ENCODE data around the gene NOTCH1. TPM values are rescaled to one million over a fixed set of nuclear protein-coding genes. Genes with fewer than 3 reads are reported as not detected.
"Not testable (repeated sequence)": the region's sequence is repeated elsewhere in the genome, so short reads cannot be mapped to it uniquely, and the experiment has no call there.

NOTCH1 gene
- polyA plus RNA-seq, 1 donor from 2014 or later, result 0.15 TPM

DNA sequence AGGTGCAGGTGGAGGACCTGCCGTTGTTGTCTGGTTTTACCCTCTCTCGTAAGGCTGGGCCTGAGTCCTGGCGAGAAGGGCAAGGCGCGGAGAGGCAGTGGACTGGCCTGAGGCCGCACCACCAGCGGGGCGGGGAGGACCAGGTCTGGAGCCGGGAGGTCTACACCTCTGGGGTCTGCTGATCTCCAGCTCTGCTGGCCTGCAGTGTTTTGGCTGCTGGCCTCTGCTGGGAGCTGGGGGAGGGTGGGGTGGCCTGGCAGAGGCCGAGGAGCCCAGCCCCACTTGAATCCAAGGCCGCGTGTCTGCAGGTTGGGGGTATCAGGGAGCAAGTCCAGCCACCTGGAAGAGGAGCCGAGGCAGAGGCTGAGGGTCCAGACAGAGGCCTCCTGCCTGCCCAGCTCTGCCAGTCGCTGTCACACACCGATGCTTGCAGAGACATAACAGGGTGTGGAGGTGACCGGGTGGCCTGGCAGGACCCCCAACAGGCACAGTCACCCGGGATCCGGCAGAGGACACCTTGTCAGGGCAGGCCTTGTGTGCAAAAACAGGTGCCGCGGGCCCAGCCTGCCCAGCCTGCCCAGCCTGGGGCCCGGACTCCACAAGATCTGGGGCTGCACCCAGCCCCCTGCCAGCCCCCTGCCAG lies 29.9 kb upstream of the NOTCH1 start:
- Histone ChIP-seq H3K4me2 (ENCODE audit: low read length) (no peak overlapping the region), H3K4me3 (ENCODE audit: low read length) (no peak overlapping the region), H3K9ac (ENCODE audit: low read length) (no peak overlapping the region), H3K79me2 (replicated peaks; ENCODE audit: insufficient read depth, low read length) (no peaks in the 10 kb centered on the region), H3F3A (ENCODE audit: insufficient read depth, low read length, poor library complexity, severe bottlenecking) (no peaks in the 10 kb centered on the region), H2AFZ (ENCODE audit: low read depth, low read length) (no peak overlapping the region), H3K27me3 (ENCODE audit: insufficient read depth, low read depth, low read length) (no peaks in the 10 kb centered on the region), H3K9me2 (ENCODE audit: insufficient read depth, low read length) (no peaks in the 10 kb centered on the region), H3K9me3 (ENCODE audit: low read length) (no peaks in the 10 kb centered on the region), H4K20me1 (ENCODE audit: insufficient read depth) (no peaks in the 10 kb centered on the region), H3K27ac (ENCODE audit: low read length) (no peak overlapping the region), H3K36me3 (ENCODE audit: insufficient read depth, low read length) (no peaks in the 10 kb centered on the region)
- TF ChIP-seq, protein P1, sequence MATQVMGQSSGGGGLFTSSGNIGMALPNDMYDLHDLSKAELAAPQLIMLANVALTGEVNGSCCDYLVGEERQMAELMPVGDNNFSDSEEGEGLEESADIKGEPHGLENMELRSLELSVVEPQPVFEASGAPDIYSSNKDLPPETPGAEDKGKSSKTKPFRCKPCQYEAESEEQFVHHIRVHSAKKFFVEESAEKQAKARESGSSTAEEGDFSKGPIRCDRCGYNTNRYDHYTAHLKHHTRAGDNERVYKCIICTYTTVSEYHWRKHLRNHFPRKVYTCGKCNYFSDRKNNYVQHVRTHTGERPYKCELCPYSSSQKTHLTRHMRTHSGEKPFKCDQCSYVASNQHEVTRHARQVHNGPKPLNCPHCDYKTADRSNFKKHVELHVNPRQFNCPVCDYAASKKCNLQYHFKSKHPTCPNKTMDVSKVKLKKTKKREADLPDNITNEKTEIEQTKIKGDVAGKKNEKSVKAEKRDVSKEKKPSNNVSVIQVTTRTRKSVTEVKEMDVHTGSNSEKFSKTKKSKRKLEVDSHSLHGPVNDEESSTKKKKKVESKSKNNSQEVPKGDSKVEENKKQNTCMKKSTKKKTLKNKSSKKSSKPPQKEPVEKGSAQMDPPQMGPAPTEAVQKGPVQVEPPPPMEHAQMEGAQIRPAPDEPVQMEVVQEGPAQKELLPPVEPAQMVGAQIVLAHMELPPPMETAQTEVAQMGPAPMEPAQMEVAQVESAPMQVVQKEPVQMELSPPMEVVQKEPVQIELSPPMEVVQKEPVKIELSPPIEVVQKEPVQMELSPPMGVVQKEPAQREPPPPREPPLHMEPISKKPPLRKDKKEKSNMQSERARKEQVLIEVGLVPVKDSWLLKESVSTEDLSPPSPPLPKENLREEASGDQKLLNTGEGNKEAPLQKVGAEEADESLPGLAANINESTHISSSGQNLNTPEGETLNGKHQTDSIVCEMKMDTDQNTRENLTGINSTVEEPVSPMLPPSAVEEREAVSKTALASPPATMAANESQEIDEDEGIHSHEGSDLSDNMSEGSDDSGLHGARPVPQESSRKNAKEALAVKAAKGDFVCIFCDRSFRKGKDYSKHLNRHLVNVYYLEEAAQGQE (IDR thresholded peaks at IDR 0.05; ENCODE audit: borderline replicate concordance), result no peak
- no peak for TF ChIP-seq TAF1 (IDR thresholded peaks at IDR 0.05; ENCODE audit: low read depth)
- TF ChIP-seq, protein P2, sequence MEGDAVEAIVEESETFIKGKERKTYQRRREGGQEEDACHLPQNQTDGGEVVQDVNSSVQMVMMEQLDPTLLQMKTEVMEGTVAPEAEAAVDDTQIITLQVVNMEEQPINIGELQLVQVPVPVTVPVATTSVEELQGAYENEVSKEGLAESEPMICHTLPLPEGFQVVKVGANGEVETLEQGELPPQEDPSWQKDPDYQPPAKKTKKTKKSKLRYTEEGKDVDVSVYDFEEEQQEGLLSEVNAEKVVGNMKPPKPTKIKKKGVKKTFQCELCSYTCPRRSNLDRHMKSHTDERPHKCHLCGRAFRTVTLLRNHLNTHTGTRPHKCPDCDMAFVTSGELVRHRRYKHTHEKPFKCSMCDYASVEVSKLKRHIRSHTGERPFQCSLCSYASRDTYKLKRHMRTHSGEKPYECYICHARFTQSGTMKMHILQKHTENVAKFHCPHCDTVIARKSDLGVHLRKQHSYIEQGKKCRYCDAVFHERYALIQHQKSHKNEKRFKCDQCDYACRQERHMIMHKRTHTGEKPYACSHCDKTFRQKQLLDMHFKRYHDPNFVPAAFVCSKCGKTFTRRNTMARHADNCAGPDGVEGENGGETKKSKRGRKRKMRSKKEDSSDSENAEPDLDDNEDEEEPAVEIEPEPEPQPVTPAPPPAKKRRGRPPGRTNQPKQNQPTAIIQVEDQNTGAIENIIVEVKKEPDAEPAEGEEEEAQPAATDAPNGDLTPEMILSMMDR (IDR thresholded peaks at IDR 0.05; ENCODE audit: poor library complexity, severe bottlenecking), result no peak
- no peak for TF ChIP-seq RAD21 (conservative IDR thresholded peaks at IDR 0.05)
- TF ChIP-seq EZH2 (IDR thresholded peaks at IDR 0.05; ENCODE audit: borderline replicate concordance, insufficient read depth, low read length, poor library complexity, severe bottlenecking), result no peak
- TF ChIP-seq POLR2AphosphoS5 (IDR thresholded peaks at IDR 0.05), result no peak
- no peak for TF ChIP-seq SMC3 (conservative IDR thresholded peaks at IDR 0.05; ENCODE audit: poor library complexity)
- no peak for TF ChIP-seq EP300 (conservative IDR thresholded peaks at IDR 0.05; ENCODE audit: poor library complexity, severe bottlenecking)

DNA sequence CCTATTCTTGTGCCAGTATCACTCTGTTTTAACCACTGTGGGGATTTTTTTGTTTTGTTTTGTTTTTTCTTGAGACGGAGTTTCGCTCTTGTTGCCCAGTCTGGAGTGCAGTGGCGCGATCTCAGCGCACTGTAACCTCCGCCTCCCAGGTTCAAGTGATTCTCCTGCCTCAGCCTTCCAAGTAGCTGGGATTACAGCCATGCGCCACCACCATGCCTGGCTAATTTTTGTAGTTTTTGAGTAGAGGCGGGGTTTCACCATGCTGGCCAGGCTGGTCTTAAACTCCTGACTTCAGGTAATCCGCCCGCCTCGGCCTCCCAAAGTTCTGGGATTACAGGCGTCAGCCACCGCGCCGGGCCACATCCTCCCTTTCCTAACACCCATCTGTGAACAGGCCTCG lies 28.8 kb upstream of the NOTCH1 start:
- H3K4me2 ChIP-seq (ENCODE audit: low read length); H3F3A ChIP-seq (ENCODE audit: insufficient read depth, low read length, poor library complexity, severe bottlenecking): not testable (repeated sequence)

More for the DNA sequence above, 28.8 kb upstream of the NOTCH1 start:
- H3K36me3 ChIP-seq (ENCODE audit: insufficient read depth, low read length); H3K79me2 ChIP-seq (replicated peaks; ENCODE audit: insufficient read depth, low read length); H3K9me2 ChIP-seq (ENCODE audit: insufficient read depth, low read length); H3K27ac ChIP-seq (ENCODE audit: low read length); H3K4me3 ChIP-seq (ENCODE audit: low read length); H3K27me3 ChIP-seq (ENCODE audit: insufficient read depth, low read depth, low read length); H4K20me1 ChIP-seq (ENCODE audit: insufficient read depth); H2AFZ ChIP-seq (ENCODE audit: low read depth, low read length); H3K9ac ChIP-seq (ENCODE audit: low read length); H3K9me3 ChIP-seq (ENCODE audit: low read length): not testable (repeated sequence)
